Measurements from ENCODE around the gene TRERF1.

The TRERF1 gene

GRCh38 chr6:42341221-42341620, 110.5 kb downstream of the TRERF1 start:
- no peaks in the 10 kb centered on the region for H3K36me3 ChIP-seq (ENCODE audit: insufficient read depth, low read length)
- no peaks in the 10 kb centered on the region for H3K27me3 ChIP-seq (ENCODE audit: control insufficient read depth in 1 of 2, insufficient read depth in 2 of 2, low read length in 2 of 2)
- H3K27ac ChIP-seq (ENCODE audit: low read depth, low read length), result no peak overlapping the region
- no peak overlapping the region for H3K9ac ChIP-seq (ENCODE audit: low read length)
- H3K9me3 ChIP-seq (ENCODE audit: low read length), result no peaks in the 10 kb centered on the region
- no peak overlapping the region for H3K4me3 ChIP-seq (ENCODE audit: low read depth in 1 of 2, low read length in 2 of 2)
- H3K4me1 ChIP-seq (ENCODE audit: insufficient read depth, low read length), result no peaks in the 10 kb centered on the region

GRCh38 chr6:42340511-42340910, 111.2 kb downstream of the TRERF1 start:
- Histone ChIP-seq H3K4me3 (ENCODE audit: low read depth in 1 of 2, low read length in 2 of 2) (no peak overlapping the region), H3K9me3 (ENCODE audit: low read length) (no peaks in the 10 kb centered on the region), H3K27me3 (ENCODE audit: control insufficient read depth in 1 of 2, insufficient read depth in 2 of 2, low read length in 2 of 2) (no peaks in the 10 kb centered on the region), H3K4me1 (ENCODE audit: insufficient read depth, low read length) (no peaks in the 10 kb centered on the region), H3K36me3 (ENCODE audit: insufficient read depth, low read length) (no peaks in the 10 kb centered on the region), H3K9ac (ENCODE audit: low read length) (no peak overlapping the region), H3K27ac (ENCODE audit: low read depth, low read length) (no peak overlapping the region)

GRCh38 chr6:42339991-42340401, 111.7 kb downstream of the TRERF1 start:
- Histone ChIP-seq H3K27ac (ENCODE audit: low read depth, low read length) (no peak overlapping the region), H3K4me1 (ENCODE audit: insufficient read depth, low read length) (no peaks in the 10 kb centered on the region), H3K9me3 (ENCODE audit: low read length) (no peaks in the 10 kb centered on the region), H3K27me3 (ENCODE audit: control insufficient read depth in 1 of 2, insufficient read depth in 2 of 2, low read length in 2 of 2) (no peaks in the 10 kb centered on the region), H3K4me3 (ENCODE audit: low read depth in 1 of 2, low read length in 2 of 2) (no peak overlapping the region), H3K36me3 (ENCODE audit: insufficient read depth, low read length) (no peaks in the 10 kb centered on the region), H3K9ac (ENCODE audit: low read length) (no peak overlapping the region)

- no peak overlapping the region for H3K4me3 ChIP-seq (ENCODE audit: low read depth in 1 of 2, low read length in 2 of 2)
- H3K27ac ChIP-seq (ENCODE audit: low read depth, low read length), result no peak overlapping the region
Measured at GRCh38 chr6:42338744-42339222, 112.9 kb downstream of the TRERF1 start.

GRCh38 chr6:42337985-42338743, 113.6 kb downstream of the TRERF1 start:
- Histone ChIP-seq H3K27me3 (ENCODE audit: control insufficient read depth in 1 of 2, insufficient read depth in 2 of 2, low read length in 2 of 2) (no peaks in the 10 kb centered on the region), H3K4me1 (ENCODE audit: insufficient read depth, low read length) (no peaks in the 10 kb centered on the region), H3K36me3 (ENCODE audit: insufficient read depth, low read length) (no peaks in the 10 kb centered on the region), H3K9ac (ENCODE audit: low read length) (no peak overlapping the region), H3K27ac (ENCODE audit: low read depth, low read length) (no peak overlapping the region), H3K9me3 (ENCODE audit: low read length) (no peaks in the 10 kb centered on the region), H3K4me3 (ENCODE audit: low read depth in 1 of 2, low read length in 2 of 2) (no peak overlapping the region)

More at GRCh38 chr6:42338744-42339222, 112.9 kb downstream of the TRERF1 start:
- Histone ChIP-seq H3K4me1 (ENCODE audit: insufficient read depth, low read length) (no peaks in the 10 kb centered on the region), H3K27me3 (ENCODE audit: control insufficient read depth in 1 of 2, insufficient read depth in 2 of 2, low read length in 2 of 2) (no peaks in the 10 kb centered on the region), H3K9me3 (ENCODE audit: low read length) (no peaks in the 10 kb centered on the region), H3K36me3 (ENCODE audit: insufficient read depth, low read length) (no peaks in the 10 kb centered on the region), H3K9ac (ENCODE audit: low read length) (no peak overlapping the region)

- no peaks in the 10 kb centered on the region for H3K27me3 ChIP-seq (ENCODE audit: control insufficient read depth in 1 of 2, insufficient read depth in 2 of 2, low read length in 2 of 2)
- H3K27ac ChIP-seq (ENCODE audit: low read depth, low read length), result no peak overlapping the region
- no peaks in the 10 kb centered on the region for H3K36me3 ChIP-seq (ENCODE audit: insufficient read depth, low read length)
- no peaks in the 10 kb centered on the region for H3K9me3 ChIP-seq (ENCODE audit: low read length)
- no peaks in the 10 kb centered on the region for H3K4me1 ChIP-seq (ENCODE audit: insufficient read depth, low read length)
- H3K9ac ChIP-seq (ENCODE audit: low read length), result no peak overlapping the region
- no peak overlapping the region for H3K4me3 ChIP-seq (ENCODE audit: low read depth in 1 of 2, low read length in 2 of 2)
Measured at GRCh38 chr6:42336431-42336830, 115.3 kb downstream of the TRERF1 start.

GRCh38 chr6:42335896-42336295, 115.8 kb downstream of the TRERF1 start:
- Histone ChIP-seq H3K9ac (ENCODE audit: low read length) (no peak overlapping the region), H3K4me3 (ENCODE audit: low read depth in 1 of 2, low read length in 2 of 2) (no peak overlapping the region), H3K27ac (ENCODE audit: low read depth, low read length) (no peak overlapping the region), H3K9me3 (ENCODE audit: low read length) (no peaks in the 10 kb centered on the region), H3K4me1 (ENCODE audit: insufficient read depth, low read length) (no peaks in the 10 kb centered on the region), H3K27me3 (ENCODE audit: control insufficient read depth in 1 of 2, insufficient read depth in 2 of 2, low read length in 2 of 2) (no peaks in the 10 kb centered on the region), H3K36me3 (ENCODE audit: insufficient read depth, low read length) (no peaks in the 10 kb centered on the region)

GRCh38 chr6:42334870-42335269, 116.9 kb downstream of the TRERF1 start:
- no peaks in the 10 kb centered on the region for H3K27me3 ChIP-seq (ENCODE audit: control insufficient read depth in 1 of 2, insufficient read depth in 2 of 2, low read length in 2 of 2)
- H3K36me3 ChIP-seq (ENCODE audit: insufficient read depth, low read length), result no peaks in the 10 kb centered on the region
- H3K9me3 ChIP-seq (ENCODE audit: low read length), result no peaks in the 10 kb centered on the region
- H3K4me1 ChIP-seq (ENCODE audit: insufficient read depth, low read length), result no peaks in the 10 kb centered on the region
- no peak overlapping the region for H3K4me3 ChIP-seq (ENCODE audit: low read depth in 1 of 2, low read length in 2 of 2)
- no peak overlapping the region for H3K27ac ChIP-seq (ENCODE audit: low read depth, low read length)
- no peak overlapping the region for H3K9ac ChIP-seq (ENCODE audit: low read length)

GRCh38 chr6:42333612-42334011, 118.1 kb downstream of the TRERF1 start:
- Histone ChIP-seq H3K9ac (ENCODE audit: low read length) (no peak overlapping the region), H3K36me3 (ENCODE audit: insufficient read depth, low read length) (no peaks in the 10 kb centered on the region), H3K4me3 (ENCODE audit: low read depth in 1 of 2, low read length in 2 of 2) (no peak overlapping the region), H3K9me3 (ENCODE audit: low read length) (no peaks in the 10 kb centered on the region), H3K4me1 (ENCODE audit: insufficient read depth, low read length) (no peaks in the 10 kb centered on the region), H3K27me3 (ENCODE audit: control insufficient read depth in 1 of 2, insufficient read depth in 2 of 2, low read length in 2 of 2) (no peaks in the 10 kb centered on the region), H3K27ac (ENCODE audit: low read depth, low read length) (no peak overlapping the region)

- Histone ChIP-seq H3K27ac (ENCODE audit: low read depth, low read length) (no peak overlapping the region), H3K9ac (ENCODE audit: low read length) (no peak overlapping the region), H3K27me3 (ENCODE audit: control insufficient read depth in 1 of 2, insufficient read depth in 2 of 2, low read length in 2 of 2) (no peaks in the 10 kb centered on the region), H3K36me3 (ENCODE audit: insufficient read depth, low read length) (no peaks in the 10 kb centered on the region), H3K4me1 (ENCODE audit: insufficient read depth, low read length) (no peaks in the 10 kb centered on the region), H3K9me3 (ENCODE audit: low read length) (no peaks in the 10 kb centered on the region), H3K4me3 (ENCODE audit: low read depth in 1 of 2, low read length in 2 of 2) (no peak overlapping the region)
Measured at GRCh38 chr6:42332916-42333315, 118.8 kb downstream of the TRERF1 start.

GRCh38 chr6:42331019-42331418, 120.7 kb downstream of the TRERF1 start:
- no peak overlapping the region for H3K27ac ChIP-seq (ENCODE audit: low read depth, low read length)
- H3K4me3 ChIP-seq (ENCODE audit: low read depth in 1 of 2, low read length in 2 of 2), result no peak overlapping the region
- no peaks in the 10 kb centered on the region for H3K36me3 ChIP-seq (ENCODE audit: insufficient read depth, low read length)
- H3K4me1 ChIP-seq (ENCODE audit: insufficient read depth, low read length), result no peaks in the 10 kb centered on the region
- no peak overlapping the region for H3K9ac ChIP-seq (ENCODE audit: low read length)
- no peaks in the 10 kb centered on the region for H3K9me3 ChIP-seq (ENCODE audit: low read length)
- H3K27me3 ChIP-seq (ENCODE audit: control insufficient read depth in 1 of 2, insufficient read depth in 2 of 2, low read length in 2 of 2), result no peaks in the 10 kb centered on the region

- H3K9ac ChIP-seq (ENCODE audit: low read length), result no peak overlapping the region
- H3K36me3 ChIP-seq (ENCODE audit: insufficient read depth, low read length), result no peaks in the 10 kb centered on the region
- H3K4me1 ChIP-seq (ENCODE audit: insufficient read depth, low read length), result no peaks in the 10 kb centered on the region
- H3K4me3 ChIP-seq (ENCODE audit: low read depth in 1 of 2, low read length in 2 of 2), result no peak overlapping the region
- H3K27ac ChIP-seq (ENCODE audit: low read depth, low read length), result no peak overlapping the region
- no peaks in the 10 kb centered on the region for H3K9me3 ChIP-seq (ENCODE audit: low read length)
- no peaks in the 10 kb centered on the region for H3K27me3 ChIP-seq (ENCODE audit: control insufficient read depth in 1 of 2, insufficient read depth in 2 of 2, low read length in 2 of 2)
Measured at GRCh38 chr6:42326248-42326647, 125.5 kb downstream of the TRERF1 start.

Data from muscle layer of colon (tissue), 2 donors.